H1 (cell line): ENCODE data around the gene RASAL2. TPM values are rescaled to one million over a fixed set of nuclear protein-coding genes. Genes with fewer than 3 reads are reported as not detected.

ENCODE experiments used
- CBX5 ChIP-seq: fragments of 300-800, 300-1000 bp; sonication (generic); IDR thresholded peaks from 2 replicates; pipeline ENCODE4 v1.7.1; 2016; ENCODE audit warnings: antibody characterized with exemption, low read length, low read depth
- FOSL1 ChIP-seq: IDR thresholded peaks from 2 replicates; pipeline ENCODE4 v1.6.1; 2011; ENCODE audit warnings: mild to moderate bottlenecking, low read depth, low read length, moderate library complexity; ENCODE audit not compliant: insufficient read depth
- polyA plus RNA-seq, 7 experiments: library from polyadenylated mRNA; depleted of rRNA in 3 of 7; stranded (reverse) in 5 of 7; unstranded in 2 of 7; fragments of >200 nt in 5 of 7; fragments of 200-250 nt in 2 of 7; gene quantifications; 1 replicate in 5 of 7; 2 replicates in 1 of 7; 4 replicates in 1 of 7; pipeline versions ENCODE4 v1.2.1 to v1.2.3, GENCODE V29; 2011 to 2013; ENCODE audit warnings: missing spikeins in 2 of 7, mixed read lengths in 2 of 7
- total RNA-seq: library from RNA; stranded (reverse); fragmentation: NEBNext Ultra II Directional; extraction: Animal tissue kit (Norgen Biotek cat#: 25700); gene quantifications from 2 replicates; pipeline ENCODE4 v1.2.1, GENCODE V29; 2021

RASAL2 gene
- total and polyA plus RNA-seq, 2 of the 8 experiments (the other 6 are each of a cell fraction or from before 2014, with no cell fraction given) = 15.9 to 32.5 TPM

DNA sequence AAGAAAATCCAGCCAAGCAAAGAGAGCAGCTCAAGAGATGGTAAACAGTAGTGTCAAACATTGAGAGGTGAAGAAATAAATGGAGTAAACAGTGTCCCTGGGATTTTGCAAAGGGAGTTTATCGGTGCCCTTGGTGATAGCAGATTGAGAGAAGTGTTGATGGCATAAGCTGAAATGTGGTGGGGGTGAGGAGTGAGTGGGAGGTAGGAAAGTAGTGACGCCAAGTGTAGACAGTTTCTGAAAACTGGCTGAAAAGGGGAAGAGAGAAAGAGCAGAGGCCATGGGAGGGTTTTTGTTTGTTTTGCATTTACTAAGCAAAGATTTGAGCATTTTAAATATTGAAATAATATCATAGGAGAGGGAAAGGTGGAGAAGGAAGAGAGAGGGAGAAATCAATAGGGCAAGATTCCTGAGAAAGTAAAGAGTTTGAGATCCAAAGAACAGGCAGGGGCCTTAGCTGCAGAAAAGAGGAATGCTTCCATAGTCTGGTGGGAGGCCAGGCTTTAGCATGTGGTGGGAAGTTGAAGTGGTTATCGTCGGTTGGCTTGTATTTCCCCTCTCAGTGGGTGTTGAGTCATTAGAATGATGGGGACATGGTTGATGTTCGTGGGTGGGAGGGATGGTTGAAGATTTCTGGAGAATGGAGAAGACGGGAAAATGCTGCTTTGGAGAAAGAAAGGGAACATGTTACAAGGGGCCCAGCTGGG lies 26.8 kb upstream of the RASAL2 start (continued):
- TF ChIP-seq FOSL1 = no peak
- TF ChIP-seq CBX5 = no peak
